Esophagus muscularis mucosa (tissue), 3 donors: ENCODE data around the gene RASAL2.

Experiments used
- CTCF ChIP-seq, 3 experiments: fragments of 200-600 bp in 2 of 3; fragments of 450-650 bp in 1 of 3; sonication (generic) in 2 of 3; IDR thresholded peaks; one replicate each; pipeline ENCODE4 v1.5.1; 2017 to 2019; ENCODE audit warnings: antibody characterized with exemption in 3 of 3, mild to moderate bottlenecking in 2 of 3, moderate library complexity in 1 of 3
- POLR2A ChIP-seq: fragments of 450-650 bp; IDR thresholded peaks from one replicate; pipeline ENCODE4 v1.6.1; 2017; ENCODE audit warnings: antibody characterized with exemption, moderate library complexity, mild to moderate bottlenecking, low read depth

GRCh38 chr1:178531887-178532286, 438.0 kb downstream of the RASAL2 start:
- no peak for TF ChIP-seq POLR2A
- no peak for TF ChIP-seq CTCF (IDR thresholded peaks at IDR 0.05)
